Measurements from ENCODE around the gene SCN8A. TPM values are rescaled to one million over a fixed set of nuclear protein-coding genes. Genes with fewer than 3 reads are reported as not detected.

SCN8A gene
- total and polyA plus RNA-seq, 2 donors (not counting 3 experiments of a cell fraction or from before 2014, with no cell fraction given) = 9.4 to 20.4 TPM

DNA sequence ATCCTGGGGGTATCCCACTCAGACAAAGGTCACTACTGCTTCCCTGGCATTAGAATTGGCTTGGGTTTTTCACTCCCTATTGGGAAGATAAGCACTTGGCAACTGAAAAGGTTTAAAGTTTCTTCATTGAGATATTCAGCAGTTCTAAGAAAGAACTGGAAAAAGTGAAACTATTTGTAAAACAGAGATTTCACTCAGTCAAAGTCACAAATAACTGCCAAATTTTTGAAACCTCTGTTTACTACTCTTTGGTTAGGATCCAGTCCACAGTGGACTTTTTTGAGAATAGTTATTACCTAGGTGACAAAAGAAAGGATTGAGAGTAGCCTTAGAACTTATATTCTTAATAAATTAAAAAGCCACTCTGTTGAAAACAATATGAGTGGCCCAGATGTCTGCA, 172.7 kb downstream of the SCN8A start:
- Histone ChIP-seq H3K9ac (replicated peaks; ENCODE audit: extremely low read depth, insufficient read depth, low read length) (no peak overlapping the region), H2AFZ (ENCODE audit: low read depth, low read length) (no peak overlapping the region), H3K9me1 (replicated peaks; ENCODE audit: control insufficient read depth, extremely low read depth, insufficient read depth, low read length) (no peaks in the 10 kb centered on the region), H3K27ac (ENCODE audit: insufficient read depth, low read depth, low read length) (no peak overlapping the region), H3K4me3 (replicated peaks in 1 of 3; ENCODE audit: insufficient read depth in 1 of 3, low read depth in 1 of 3, low read length in 3 of 3) (no peak overlapping the region), H3K79me2 (ENCODE audit: control insufficient read depth, insufficient read depth, low read length) (no peaks in the 10 kb centered on the region), H3K4me1 (ENCODE audit: control insufficient read depth, extremely low read depth, insufficient read depth, low read length) (no peaks in the 10 kb centered on the region), H4K20me1 (replicated peaks; ENCODE audit: control insufficient read depth, extremely low read depth, insufficient read depth, low read length) (no peaks in the 10 kb centered on the region), H3K27me3 (ENCODE audit: control insufficient read depth in 2 of 2, insufficient read depth in 2 of 2, low read length in 2 of 2) (no peaks in the 10 kb centered on the region), H3K4me2 (ENCODE audit: insufficient read depth, low read length) (no peak overlapping the region), H3K36me3 (ENCODE audit: control insufficient read depth in 2 of 2, extremely low read depth in 1 of 2, insufficient read depth in 2 of 2, low read length in 2 of 2) (peaks cover 2 to 8% of the 10 kb centered on the region in 2 experiments), H3K9me3 (replicated peaks; ENCODE audit: control insufficient read depth, insufficient read depth, low read length) (no peaks in the 10 kb centered on the region)
- dilution Hi-C loops (cut with MboI; ENCODE audit: extremely low pct_ligation_motif_present, low sequenced_read_pairs) = no loop called here
- no peak for TF ChIP-seq FOS (IDR thresholded peaks at IDR 0.05; ENCODE audit: borderline replicate concordance, insufficient read depth, low read length)
- TF ChIP-seq POLR2A (IDR thresholded peaks at IDR 0.05; ENCODE audit: low read depth, low read length) = no peak
- TF ChIP-seq JUN (IDR thresholded peaks at IDR 0.05; ENCODE audit: borderline replicate concordance, insufficient read depth, insufficient read length, low read depth) = no peak
- TF ChIP-seq, protein P1, sequence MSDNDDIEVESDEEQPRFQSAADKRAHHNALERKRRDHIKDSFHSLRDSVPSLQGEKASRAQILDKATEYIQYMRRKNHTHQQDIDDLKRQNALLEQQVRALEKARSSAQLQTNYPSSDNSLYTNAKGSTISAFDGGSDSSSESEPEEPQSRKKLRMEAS (IDR thresholded peaks at IDR 0.05; ENCODE audit: insufficient read depth, insufficient read length) = no peak
- TF ChIP-seq GATA2 (IDR thresholded peaks at IDR 0.05; ENCODE audit: insufficient read depth, insufficient read length, low read depth, low read length) = no peak
- no peak for TF ChIP-seq POLR2AphosphoS5 (IDR thresholded peaks at IDR 0.05; ENCODE audit: insufficient read depth, low read depth, low read length)
- TF ChIP-seq, protein P2, sequence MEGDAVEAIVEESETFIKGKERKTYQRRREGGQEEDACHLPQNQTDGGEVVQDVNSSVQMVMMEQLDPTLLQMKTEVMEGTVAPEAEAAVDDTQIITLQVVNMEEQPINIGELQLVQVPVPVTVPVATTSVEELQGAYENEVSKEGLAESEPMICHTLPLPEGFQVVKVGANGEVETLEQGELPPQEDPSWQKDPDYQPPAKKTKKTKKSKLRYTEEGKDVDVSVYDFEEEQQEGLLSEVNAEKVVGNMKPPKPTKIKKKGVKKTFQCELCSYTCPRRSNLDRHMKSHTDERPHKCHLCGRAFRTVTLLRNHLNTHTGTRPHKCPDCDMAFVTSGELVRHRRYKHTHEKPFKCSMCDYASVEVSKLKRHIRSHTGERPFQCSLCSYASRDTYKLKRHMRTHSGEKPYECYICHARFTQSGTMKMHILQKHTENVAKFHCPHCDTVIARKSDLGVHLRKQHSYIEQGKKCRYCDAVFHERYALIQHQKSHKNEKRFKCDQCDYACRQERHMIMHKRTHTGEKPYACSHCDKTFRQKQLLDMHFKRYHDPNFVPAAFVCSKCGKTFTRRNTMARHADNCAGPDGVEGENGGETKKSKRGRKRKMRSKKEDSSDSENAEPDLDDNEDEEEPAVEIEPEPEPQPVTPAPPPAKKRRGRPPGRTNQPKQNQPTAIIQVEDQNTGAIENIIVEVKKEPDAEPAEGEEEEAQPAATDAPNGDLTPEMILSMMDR (IDR thresholded peaks at IDR 0.05; ENCODE audit: extremely low read depth in 1 of 2, insufficient read depth in 1 of 2, low read depth in 1 of 2, low read length in 2 of 2) = no peak
- no peak for TF ChIP-seq MYC (IDR thresholded peaks at IDR 0.05; ENCODE audit: low read depth, low read length)
- no peak for TF ChIP-seq EZH2 (IDR thresholded peaks at IDR 0.05; ENCODE audit: borderline replicate concordance, low read depth, low read length, severe bottlenecking)
- DNase-seq (ENCODE audit: low read depth, low spot score) (no peak), FAIRE-seq (no peak)
- intact Hi-C loops (cut with micrococcal nuclease) = no loop called here
- no TSS peak for BruUV-seq (replicated peaks)
- CTCF ChIA-PET = interaction anchor here (1.4 kb wide), 1 partner anchor 13 kb away, joined by 3 read pairs; no protein-coding TSS in a partner anchor
- POLR2A ChIA-PET = no interaction called here

Data from endothelial cell of umbilical vein (primary cell).